ENCODE results near the gene BNIPL. TPM values are rescaled to one million over a fixed set of nuclear protein-coding genes. Genes with fewer than 3 reads are reported as not detected.

The BNIPL gene
- 10 to 100 TPM; 13.2 to 14.8 TPM for total RNA-seq

GRCh38 chr1:151036356-151036755 lies at the start of gene BNIPL:
Gene BNIPL (plus strand): TSS chr1:151036586. CDS start chr1:151036726, 140 bp downstream.
- no peaks in the 10 kb centered on the region for H3K27me3 ChIP-seq (replicated peaks; ENCODE audit: insufficient read depth)
- DNase-seq (ENCODE audit: low spot score) = peak; percentile 22
- 40% methylated on average over 2 of the region's 2 CpGs for WGBS
- H3K4me3 ChIP-seq = peak within 1 kb of the TSS in 1 of 2 donors; percentile 20
- H3K36me3 ChIP-seq = no peaks in the 10 kb centered on the region
- H3K4me1 ChIP-seq (replicated peaks) = no peaks in the 10 kb centered on the region
- intact Hi-C loops (cut with DNase I) = no loop called here
- peak within 1 kb of the TSS in 1 of 2 donors; percentile 43 for H3K27ac ChIP-seq
- TF ChIP-seq POLR2A (IDR thresholded peaks at IDR 0.05) (no peak), CTCF (IDR thresholded peaks at IDR 0.05) (no peak), POLR2AphosphoS5 (IDR thresholded peaks at IDR 0.05) (no peak)
- no peaks in the 10 kb centered on the region for H3K9me3 ChIP-seq

- no peak overlapping the region for H3K27ac ChIP-seq
- H3K4me3 ChIP-seq = no peak overlapping the region
- no peak for DNase-seq (ENCODE audit: low spot score)
- 85% methylated on average over 7 of the region's 7 CpGs for WGBS
- intact Hi-C loops (cut with DNase I) = no loop called here
- H3K27me3 ChIP-seq (replicated peaks; ENCODE audit: insufficient read depth) = no peaks in the 10 kb centered on the region
- H3K36me3 ChIP-seq = no peaks in the 10 kb centered on the region
- H3K9me3 ChIP-seq = no peaks in the 10 kb centered on the region
- no peaks in the 10 kb centered on the region for H3K4me1 ChIP-seq (replicated peaks)
- TF ChIP-seq POLR2AphosphoS5 (IDR thresholded peaks at IDR 0.05) = no peak
- TF ChIP-seq POLR2A (IDR thresholded peaks at IDR 0.05) = no peak
- no peak for TF ChIP-seq CTCF (IDR thresholded peaks at IDR 0.05)
These were observed 48.5 kb upstream of the BNIPL start for GRCh38 chr1:150987924-150988323.

GRCh38 chr1:150992626-150993025 lies 43.8 kb upstream of the BNIPL start:
- no peak for DNase-seq (ENCODE audit: low spot score)
- Histone ChIP-seq H3K9me3 (no peaks in the 10 kb centered on the region), H3K4me1 (replicated peaks) (no peaks in the 10 kb centered on the region), H3K27me3 (replicated peaks; ENCODE audit: insufficient read depth) (no peaks in the 10 kb centered on the region), H3K36me3 (peaks cover 0 to 3% of the 10 kb centered on the region in 2 donors), H3K27ac (no peak overlapping the region), H3K4me3 (no peak overlapping the region)
- intact Hi-C loops (cut with DNase I) = no loop called here
- TF ChIP-seq CTCF (IDR thresholded peaks at IDR 0.05) (no peak), POLR2A (IDR thresholded peaks at IDR 0.05) (no peak), POLR2AphosphoS5 (IDR thresholded peaks at IDR 0.05) (no peak)
- WGBS = 45% methylated on average over 4 of the region's 4 CpGs

- Histone ChIP-seq H3K4me3 (no peak overlapping the region), H3K9me3 (no peaks in the 10 kb centered on the region), H3K4me1 (replicated peaks) (no peaks in the 10 kb centered on the region), H3K27me3 (replicated peaks; ENCODE audit: insufficient read depth) (no peaks in the 10 kb centered on the region), H3K27ac (no peak overlapping the region), H3K36me3 (peaks cover 9 to 10% of the 10 kb centered on the region in 2 donors)
- no peak for DNase-seq (ENCODE audit: low spot score)
- intact Hi-C loops (cut with DNase I) = no loop called here
- TF ChIP-seq POLR2AphosphoS5 (IDR thresholded peaks at IDR 0.05) (no peak), POLR2A (IDR thresholded peaks at IDR 0.05) (no peak), CTCF (IDR thresholded peaks at IDR 0.05) (no peak)
- 80% methylated on average over 3 of the region's 3 CpGs for WGBS
These were observed 42.1 kb upstream of the BNIPL start for GRCh38 chr1:150994248-150994647.

- Histone ChIP-seq H3K27ac (peak overlapping the region in 1 of 2 donors; percentile 33), H3K4me3 (no peak overlapping the region), H3K36me3 (peaks cover 9 to 10% of the 10 kb centered on the region in 2 donors), H3K9me3 (no peaks in the 10 kb centered on the region), H3K27me3 (replicated peaks; ENCODE audit: insufficient read depth) (no peaks in the 10 kb centered on the region), H3K4me1 (replicated peaks) (no peaks in the 10 kb centered on the region)
- DNase-seq (ENCODE audit: low spot score) = no peak
- TF ChIP-seq POLR2A (IDR thresholded peaks at IDR 0.05) (no peak), CTCF (IDR thresholded peaks at IDR 0.05) (no peak), POLR2AphosphoS5 (IDR thresholded peaks at IDR 0.05) (no peak)
- 46% methylated on average over 4 of the region's 4 CpGs for WGBS
- intact Hi-C loops (cut with DNase I) = no loop called here
These were observed 40.9 kb upstream of the BNIPL start for GRCh38 chr1:150995460-150995859.
